Measurements from ENCODE around the gene SRSF5. TPM values are rescaled to one million over a fixed set of nuclear protein-coding genes. Genes with fewer than 3 reads are reported as not detected.

The SRSF5 gene
- total RNA-seq, 1 donor from 2014 or later = 533 TPM

- no peak overlapping the region for H3K27ac Mint-ChIP-seq
- H3K4me3 Mint-ChIP-seq = no peak overlapping the region
- no peaks in the 10 kb centered on the region for H3K27me3 Mint-ChIP-seq (ENCODE audit: low read depth)
- H3K4me1 Mint-ChIP-seq = no peaks in the 10 kb centered on the region
- TF ChIP-seq, protein P1, sequence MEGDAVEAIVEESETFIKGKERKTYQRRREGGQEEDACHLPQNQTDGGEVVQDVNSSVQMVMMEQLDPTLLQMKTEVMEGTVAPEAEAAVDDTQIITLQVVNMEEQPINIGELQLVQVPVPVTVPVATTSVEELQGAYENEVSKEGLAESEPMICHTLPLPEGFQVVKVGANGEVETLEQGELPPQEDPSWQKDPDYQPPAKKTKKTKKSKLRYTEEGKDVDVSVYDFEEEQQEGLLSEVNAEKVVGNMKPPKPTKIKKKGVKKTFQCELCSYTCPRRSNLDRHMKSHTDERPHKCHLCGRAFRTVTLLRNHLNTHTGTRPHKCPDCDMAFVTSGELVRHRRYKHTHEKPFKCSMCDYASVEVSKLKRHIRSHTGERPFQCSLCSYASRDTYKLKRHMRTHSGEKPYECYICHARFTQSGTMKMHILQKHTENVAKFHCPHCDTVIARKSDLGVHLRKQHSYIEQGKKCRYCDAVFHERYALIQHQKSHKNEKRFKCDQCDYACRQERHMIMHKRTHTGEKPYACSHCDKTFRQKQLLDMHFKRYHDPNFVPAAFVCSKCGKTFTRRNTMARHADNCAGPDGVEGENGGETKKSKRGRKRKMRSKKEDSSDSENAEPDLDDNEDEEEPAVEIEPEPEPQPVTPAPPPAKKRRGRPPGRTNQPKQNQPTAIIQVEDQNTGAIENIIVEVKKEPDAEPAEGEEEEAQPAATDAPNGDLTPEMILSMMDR (IDR thresholded peaks at IDR 0.05; ENCODE audit: unreplicated experiment) = no peak
- DNase-seq (ENCODE audit: low spot score in 2 of 2, unreplicated experiment in 2 of 2) = no peak
- peaks cover 12% of the 10 kb centered on the region for H3K36me3 Mint-ChIP-seq
- no peaks in the 10 kb centered on the region for H3K9me3 Mint-ChIP-seq
Observed at GRCh38 chr14:69780092-69780491, 13.2 kb downstream of the SRSF5 start.

DNA sequence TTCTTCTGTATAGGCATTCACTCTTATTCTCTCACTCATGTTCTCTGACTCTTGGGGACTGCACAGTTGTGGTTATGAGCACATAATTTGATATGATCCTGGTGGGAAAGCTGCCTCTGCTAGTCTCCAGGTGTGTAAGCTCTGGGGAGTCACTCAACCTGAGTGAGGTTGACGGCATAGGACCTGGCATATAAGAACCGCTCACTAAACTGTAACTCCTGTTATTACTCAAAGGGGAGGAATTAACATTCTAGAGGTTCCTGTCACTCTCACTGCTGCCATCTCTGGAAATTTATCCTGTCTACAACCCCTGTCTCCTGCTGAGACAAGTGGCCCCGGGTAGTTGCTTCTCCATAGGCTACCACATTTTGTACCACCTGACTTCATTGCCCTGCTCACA, 14.0 kb downstream of the SRSF5 start:
- Mint-ChIP-seq H3K9me3 (no peaks in the 10 kb centered on the region), H3K27me3 (ENCODE audit: low read depth) (no peaks in the 10 kb centered on the region)

GRCh38 chr14:69784942-69785341, 18.0 kb downstream of the SRSF5 start:
- no peak overlapping the region for H3K27ac Mint-ChIP-seq
- no peaks in the 10 kb centered on the region for H3K9me3 Mint-ChIP-seq
- H3K36me3 Mint-ChIP-seq = peaks cover 3% of the 10 kb centered on the region
- H3K4me1 Mint-ChIP-seq = no peaks in the 10 kb centered on the region
- no peaks in the 10 kb centered on the region for H3K27me3 Mint-ChIP-seq (ENCODE audit: low read depth)
- TF ChIP-seq, protein P1 (IDR thresholded peaks at IDR 0.05; ENCODE audit: unreplicated experiment) = no peak
- no peak overlapping the region for H3K4me3 Mint-ChIP-seq
- DNase-seq (ENCODE audit: low spot score in 2 of 2, unreplicated experiment in 2 of 2) = no peak

More for the DNA sequence above, 14.0 kb downstream of the SRSF5 start:
- H3K4me1 Mint-ChIP-seq = no peaks in the 10 kb centered on the region
- peaks cover 8% of the 10 kb centered on the region for H3K36me3 Mint-ChIP-seq
- no peak overlapping the region for H3K4me3 Mint-ChIP-seq
- TF ChIP-seq, protein P1 (IDR thresholded peaks at IDR 0.05; ENCODE audit: unreplicated experiment) = no peak
- DNase-seq (ENCODE audit: low spot score in 2 of 2, unreplicated experiment in 2 of 2) = no peak
- H3K27ac Mint-ChIP-seq = no peak overlapping the region

DNA sequence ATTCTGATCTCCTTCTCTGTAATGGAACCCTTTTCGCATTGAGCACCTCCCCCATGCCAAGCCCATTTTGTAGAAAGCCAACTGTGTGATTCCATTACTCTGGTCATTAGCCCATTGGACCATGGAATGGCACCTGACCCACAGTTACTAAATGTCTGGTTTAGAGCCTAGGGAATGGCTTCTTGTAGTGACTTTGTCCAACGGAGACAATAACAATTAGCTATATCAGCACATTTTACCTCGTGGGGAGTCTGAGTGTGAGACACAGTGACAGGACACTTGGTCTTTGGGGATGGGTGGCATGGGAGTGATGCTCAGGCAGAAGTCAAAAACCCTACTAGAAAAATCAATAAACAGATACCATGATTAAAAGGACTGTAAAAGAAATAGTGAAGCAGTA, 19.7 kb downstream of the SRSF5 start:
- DNase-seq (ENCODE audit: low spot score in 2 of 2, unreplicated experiment in 2 of 2) = no peak
- no peaks in the 10 kb centered on the region for H3K9me3 Mint-ChIP-seq
- no peak overlapping the region for H3K27ac Mint-ChIP-seq
- TF ChIP-seq, protein P1 (IDR thresholded peaks at IDR 0.05; ENCODE audit: unreplicated experiment) = no peak
- H3K27me3 Mint-ChIP-seq (ENCODE audit: low read depth) = no peaks in the 10 kb centered on the region
- H3K4me3 Mint-ChIP-seq = no peak overlapping the region
- H3K36me3 Mint-ChIP-seq = peaks cover 2% of the 10 kb centered on the region
- H3K4me1 Mint-ChIP-seq = no peaks in the 10 kb centered on the region

GRCh38 chr14:69789118-69789640, 22.2 kb downstream of the SRSF5 start:
- no peaks in the 10 kb centered on the region for H3K4me1 Mint-ChIP-seq
- no peak for DNase-seq (ENCODE audit: low spot score in 2 of 2, unreplicated experiment in 2 of 2)
- peaks cover 2% of the 10 kb centered on the region for H3K36me3 Mint-ChIP-seq
- peaks cover under 1% of the 10 kb centered on the region for H3K27me3 Mint-ChIP-seq (ENCODE audit: low read depth)
- no peaks in the 10 kb centered on the region for H3K9me3 Mint-ChIP-seq
- H3K4me3 Mint-ChIP-seq = no peak overlapping the region
- H3K27ac Mint-ChIP-seq = no peak overlapping the region
- TF ChIP-seq, protein P1 (IDR thresholded peaks at IDR 0.05; ENCODE audit: unreplicated experiment) = no peak

Data from mesothelial cell of epicardium (in vitro differentiated cells).